Esophagus squamous epithelium (tissue), 5 donors: Measurements from ENCODE around the gene DAB1. TPM values are rescaled to one million over a fixed set of nuclear protein-coding genes. Genes with fewer than 3 reads are reported as not detected.

ENCODE experiments used
- DNase-seq: peaks from one replicate; lab custom pipeline; 2025; lab: John Stamatoyannopoulos, UW
- H3K27ac ChIP-seq, 4 donors: fragments of 200-600 bp; sonication (generic); one replicate each; pipeline ENCODE4 v1.5.1; 2016 to 2019; ENCODE audit warnings: mild to moderate bottlenecking in 1 of 4
- H3K27me3 ChIP-seq, 4 donors: fragments of 200-600 bp; sonication (generic); 1 replicate in 3 of 4; 2 replicates in 1 of 4; pipeline versions ENCODE4 v1.5.1 to v1.6.0; 2017 to 2021; ENCODE audit warnings: antibody characterized with exemption in 1 of 4
- H3K36me3 ChIP-seq, 3 donors: fragments of 200-600 bp; sonication (generic); one replicate each; pipeline ENCODE4 v1.5.1; 2016 to 2019
- H3K4me1 ChIP-seq, 3 donors: fragments of 200-600 bp; sonication (generic); one replicate each; pipeline ENCODE4 v1.5.1; 2017 to 2019
- H3K4me3 ChIP-seq, 4 donors: fragments of 200-600 bp; sonication (generic); 1 replicate in 3 of 4; 2 replicates in 1 of 4; pipeline ENCODE4 v1.5.1; 2016 to 2019; ENCODE audit warnings: mild to moderate bottlenecking in 2 of 4, moderate library complexity in 1 of 4
- H3K9me3 ChIP-seq, 3 donors: fragments of 200-600 bp; sonication (generic); one replicate each; pipeline ENCODE4 v1.5.1; 2016 to 2019
- POLR2A ChIP-seq, 4 donors: fragments of 450-650 bp; IDR thresholded peaks; one replicate each; pipeline ENCODE4 v1.6.1; 2017; ENCODE audit warnings: antibody characterized with exemption in 4 of 4, mild to moderate bottlenecking in 4 of 4, moderate library complexity in 3 of 4
- WGBS, 2 donors: methylation state at CpG; one replicate each; pipeline ENCODE4 v1.1.5; 2018; 5-methylcytosine and 5-hydroxymethylcytosine counted together
- intact Hi-C: fragments of 100-400 bp; cut with DNase I; formaldehyde crosslinking; loops from one replicate; pipeline ENCODE4 v1.15.0; 2022
- total RNA-seq, 4 donors: library from RNA; depleted of rRNA; stranded (reverse); fragments of >200 nt; gene quantifications; one replicate each; pipeline ENCODE4 v1.1.0, GENCODE V29; 2016
- TF ChIP-seq, protein P1 (sequence below), 6 experiments: fragments of 450-650 bp in 4 of 6; fragments of 200-600 bp in 2 of 6; sonication (generic) in 2 of 6; IDR thresholded peaks; one replicate each; pipeline ENCODE4 v1.5.1; 2016 to 2019; ENCODE audit warnings: antibody characterized with exemption in 6 of 6, mild to moderate bottlenecking in 4 of 6, moderate library complexity in 4 of 6
- donor health status: DM: yes; HTN: yes; CAD: no.

The DAB1 gene
- total RNA-seq, 4 donors from 2014 or later = under 0.01 TPM; not detected in 3

DNA sequence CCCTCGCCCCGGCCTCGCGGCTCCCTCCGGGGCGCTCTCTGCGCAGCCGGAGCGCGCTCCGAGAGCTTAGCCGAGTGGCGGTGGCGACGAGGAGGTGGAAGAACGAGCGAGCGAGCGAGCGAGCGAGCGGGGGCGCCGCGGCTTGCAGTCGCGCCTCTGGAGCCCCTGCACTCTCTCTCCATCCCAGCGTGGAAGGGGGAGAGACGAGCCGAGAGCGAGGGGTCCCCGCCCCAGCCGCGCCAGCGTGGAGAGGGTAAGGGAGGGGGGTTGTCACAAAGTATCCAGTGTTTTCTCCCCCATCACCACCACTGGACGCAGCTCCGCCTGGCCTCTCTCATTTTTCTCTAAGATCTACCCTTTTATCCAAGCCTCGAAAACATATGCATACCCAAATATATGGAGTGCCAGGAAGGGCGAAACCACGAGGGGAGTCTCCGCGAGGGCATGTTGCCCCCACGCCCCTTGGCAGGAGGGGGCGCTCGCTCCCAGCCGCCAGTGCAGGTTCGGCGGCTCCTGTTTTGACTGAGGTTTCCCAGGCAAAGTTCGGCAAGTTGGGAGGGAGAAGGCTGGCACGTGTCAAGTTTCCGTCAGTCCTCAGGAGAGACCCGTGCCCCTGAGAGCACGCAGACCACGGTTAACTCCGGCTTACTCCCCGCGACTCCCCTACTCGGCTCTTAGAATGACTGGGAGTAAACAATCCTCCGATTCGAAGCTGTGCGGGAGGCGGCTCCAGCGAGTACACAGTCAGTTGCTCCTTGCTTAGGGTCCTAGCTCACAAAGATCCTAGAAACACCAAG is 569 bp upstream of the DAB1 start:
- H3K27me3 ChIP-seq = peaks cover 3 to 80% (median 13%) of the 10 kb centered on the region in 4 donors
- intact Hi-C loops = no loop called here
- no peak overlapping the region for H3K27ac ChIP-seq
- peaks cover 7 to 33% (median 24%) of the 10 kb centered on the region in 3 donors for H3K4me1 ChIP-seq
- TF ChIP-seq, protein P1, sequence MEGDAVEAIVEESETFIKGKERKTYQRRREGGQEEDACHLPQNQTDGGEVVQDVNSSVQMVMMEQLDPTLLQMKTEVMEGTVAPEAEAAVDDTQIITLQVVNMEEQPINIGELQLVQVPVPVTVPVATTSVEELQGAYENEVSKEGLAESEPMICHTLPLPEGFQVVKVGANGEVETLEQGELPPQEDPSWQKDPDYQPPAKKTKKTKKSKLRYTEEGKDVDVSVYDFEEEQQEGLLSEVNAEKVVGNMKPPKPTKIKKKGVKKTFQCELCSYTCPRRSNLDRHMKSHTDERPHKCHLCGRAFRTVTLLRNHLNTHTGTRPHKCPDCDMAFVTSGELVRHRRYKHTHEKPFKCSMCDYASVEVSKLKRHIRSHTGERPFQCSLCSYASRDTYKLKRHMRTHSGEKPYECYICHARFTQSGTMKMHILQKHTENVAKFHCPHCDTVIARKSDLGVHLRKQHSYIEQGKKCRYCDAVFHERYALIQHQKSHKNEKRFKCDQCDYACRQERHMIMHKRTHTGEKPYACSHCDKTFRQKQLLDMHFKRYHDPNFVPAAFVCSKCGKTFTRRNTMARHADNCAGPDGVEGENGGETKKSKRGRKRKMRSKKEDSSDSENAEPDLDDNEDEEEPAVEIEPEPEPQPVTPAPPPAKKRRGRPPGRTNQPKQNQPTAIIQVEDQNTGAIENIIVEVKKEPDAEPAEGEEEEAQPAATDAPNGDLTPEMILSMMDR (IDR thresholded peaks at IDR 0.05) = peak in 4 of 6 experiments; percentile 14 to 48 (median 31)
- no peak for TF ChIP-seq POLR2A (IDR thresholded peaks at IDR 0.05)
- H3K36me3 ChIP-seq = no peaks in the 10 kb centered on the region
- 2 to 5% methylated on average over 8 to 22 of the region's 63 CpGs for WGBS, 2 donors
- H3K9me3 ChIP-seq = no peaks in the 10 kb centered on the region
- no peak for DNase-seq
- H3K4me3 ChIP-seq = peak overlapping the region; percentile 11 to 54 (median 32)

DNA sequence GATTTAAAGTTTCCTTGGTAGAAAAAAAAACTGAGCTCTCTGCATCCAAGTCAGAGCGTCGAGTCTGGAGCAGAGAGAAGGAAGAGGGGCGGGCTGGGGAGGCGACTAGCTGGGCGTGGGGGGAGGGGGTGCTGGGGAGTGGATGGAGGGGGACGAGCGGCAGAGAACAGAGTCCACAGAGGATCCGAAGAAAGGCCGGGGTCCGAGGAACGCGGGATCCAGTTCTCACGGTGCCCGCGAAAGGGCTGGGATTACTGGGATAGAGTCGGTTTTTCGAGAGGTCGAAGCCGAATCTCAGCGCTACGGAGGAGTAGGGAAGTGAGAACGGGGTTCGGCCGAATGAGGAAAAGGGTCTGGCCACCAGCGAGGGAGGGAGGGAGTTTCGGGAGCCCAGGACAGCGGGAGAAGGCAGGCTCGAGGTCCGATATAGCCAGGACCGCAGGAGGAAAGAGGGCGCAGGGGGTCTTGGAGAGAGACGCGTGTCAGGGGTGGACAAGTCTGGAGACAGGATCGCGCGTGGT is 665 bp downstream of the DAB1 start:
- intact Hi-C loops = no loop called here
- Histone ChIP-seq H3K27me3 (peaks cover 3 to 90% (median 13%) of the 10 kb centered on the region in 4 donors), H3K36me3 (no peaks in the 10 kb centered on the region), H3K27ac (no peak overlapping the region), H3K9me3 (no peaks in the 10 kb centered on the region), H3K4me3 (peak overlapping the region in 3 of 4 donors; percentile 25 to 54 (median 40)), H3K4me1 (peaks cover 7 to 33% (median 24%) of the 10 kb centered on the region in 3 donors)
- DNase-seq = no peak
- 1 to 5% methylated on average over 34 of the region's 36 CpGs for WGBS, 2 donors
- TF ChIP-seq, protein P1 (IDR thresholded peaks at IDR 0.05) = no peak
- TF ChIP-seq POLR2A (IDR thresholded peaks at IDR 0.05) = no peak

DNA sequence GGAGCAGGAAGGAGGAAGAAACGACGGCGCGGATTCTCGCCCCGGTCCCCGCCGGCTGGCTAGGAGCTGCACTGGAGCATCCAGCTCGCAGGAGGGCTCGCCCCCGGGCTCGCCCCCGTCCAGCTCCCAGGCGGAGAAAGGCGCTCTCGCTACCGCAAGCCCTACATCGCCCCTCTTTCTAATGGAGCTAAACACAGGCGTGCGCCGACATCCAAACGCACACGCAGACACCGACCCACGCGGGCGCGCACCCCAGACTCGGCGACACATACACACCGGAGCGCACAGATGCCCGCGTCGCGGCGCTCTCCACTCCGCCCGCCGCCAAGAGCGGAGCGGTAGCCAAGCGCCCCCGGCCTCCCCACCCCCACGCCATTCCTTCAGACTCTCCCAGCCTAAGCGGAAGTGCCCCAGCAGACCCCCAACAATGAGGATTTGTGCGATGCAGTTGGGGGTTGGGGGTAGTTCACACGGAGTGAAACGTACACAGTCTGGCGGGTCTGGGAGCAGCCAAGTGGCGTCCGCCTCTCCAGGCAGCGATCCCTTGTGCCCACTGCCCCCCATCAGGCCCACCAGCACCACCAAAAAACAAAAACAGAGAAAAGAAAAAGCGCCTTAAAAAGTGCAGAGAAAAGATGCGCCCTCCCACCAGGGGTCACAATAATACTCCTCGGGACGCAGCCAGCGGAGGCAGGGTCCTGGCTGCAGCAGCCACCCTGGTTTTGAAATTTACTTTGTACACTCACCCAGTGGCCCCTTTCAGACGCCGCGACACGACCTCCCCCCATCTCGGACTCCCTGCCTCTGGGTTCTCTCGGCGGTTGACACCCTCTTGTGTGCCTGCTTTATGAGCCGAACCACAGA is 1.4 kb downstream of the DAB1 start:
- H3K9me3 ChIP-seq = no peaks in the 10 kb centered on the region
- no peaks in the 10 kb centered on the region for H3K36me3 ChIP-seq
- intact Hi-C loops = no loop called here
- H3K27me3 ChIP-seq = peaks cover 3 to 92% (median 13%) of the 10 kb centered on the region in 4 donors
- TF ChIP-seq, protein P1 (IDR thresholded peaks at IDR 0.05) = no peak
- TF ChIP-seq POLR2A (IDR thresholded peaks at IDR 0.05) = no peak
- H3K27ac ChIP-seq = no peak overlapping the region
- H3K4me3 ChIP-seq = peak overlapping the region in 3 of 4 donors; percentile 25 to 54 (median 40)
- peaks cover 7 to 33% (median 24%) of the 10 kb centered on the region in 3 donors for H3K4me1 ChIP-seq
- WGBS, 2 donors = 0 to 2% methylated on average over 24 to 28 of the region's 66 CpGs
- no peak for DNase-seq

DNA sequence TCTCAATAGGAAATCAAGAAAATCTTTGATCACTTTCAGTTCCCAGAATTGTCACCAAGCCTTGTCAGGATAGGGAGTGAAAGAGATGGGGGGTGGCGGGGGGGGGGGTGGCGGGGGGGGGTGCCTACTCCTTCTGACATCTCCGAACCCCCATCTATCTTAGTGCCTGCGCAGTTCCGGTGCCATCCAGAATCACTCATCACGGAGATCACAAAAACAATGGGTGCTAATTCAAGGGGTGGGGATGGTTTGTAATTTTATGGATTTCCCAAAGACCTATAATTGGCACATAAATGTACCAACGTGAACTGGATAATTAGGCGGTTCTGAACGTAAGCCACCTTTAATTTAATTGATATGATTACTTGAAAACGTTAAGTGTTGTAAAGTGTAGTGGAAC is 2.1 kb downstream of the DAB1 start:
- WGBS, 2 donors = 1 to 7% methylated on average over 5 to 8 of the region's 10 CpGs
- no peak overlapping the region for H3K27ac ChIP-seq
- no peaks in the 10 kb centered on the region for H3K9me3 ChIP-seq
- H3K36me3 ChIP-seq = no peaks in the 10 kb centered on the region
- H3K4me3 ChIP-seq = peak overlapping the region in 2 of 4 donors; percentile 9 to 54
- TF ChIP-seq POLR2A (IDR thresholded peaks at IDR 0.05) = no peak
- TF ChIP-seq, protein P1 (IDR thresholded peaks at IDR 0.05) = no peak
- DNase-seq = no peak
- intact Hi-C loops = no loop called here
- H3K27me3 ChIP-seq = peaks cover 3 to 94% (median 13%) of the 10 kb centered on the region in 4 donors
- H3K4me1 ChIP-seq = peaks cover 7 to 33% (median 24%) of the 10 kb centered on the region in 3 donors
